HG03097 (cell line): ENCODE results near the gene PIGK.
"Not testable (repeated sequence)": the region's sequence is repeated elsewhere in the genome, so short reads cannot be mapped to it uniquely, and the experiment has no call there.

Experiments used
- ATAC-seq: cut with Tn5 transposase; IDR thresholded peaks from one replicate; pipeline ENCODE4 v1.9.1; 2021; ENCODE audit not compliant: unreplicated experiment, low FRiP score

PIGK gene

DNA sequence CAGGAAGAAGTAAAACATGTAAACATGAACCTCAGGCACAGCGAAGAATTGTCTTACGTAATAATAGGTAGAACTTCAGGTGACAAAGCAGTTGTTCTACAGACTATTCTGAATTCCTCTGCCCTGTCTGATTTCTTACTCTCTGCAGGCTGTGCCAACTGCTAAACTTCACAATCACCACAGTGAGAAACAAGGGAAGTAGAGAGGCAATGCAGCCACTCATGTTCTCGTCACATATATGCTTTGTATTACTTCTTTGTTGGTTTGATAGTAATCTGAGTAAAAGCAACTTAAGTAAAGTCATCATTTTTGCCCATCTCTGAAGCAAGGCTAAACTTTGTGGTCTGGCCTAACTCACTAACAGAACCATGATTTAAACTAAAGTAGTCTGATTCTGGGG lies 21.9 kb downstream of the PIGK start:
- ATAC-seq, result no peak

DNA sequence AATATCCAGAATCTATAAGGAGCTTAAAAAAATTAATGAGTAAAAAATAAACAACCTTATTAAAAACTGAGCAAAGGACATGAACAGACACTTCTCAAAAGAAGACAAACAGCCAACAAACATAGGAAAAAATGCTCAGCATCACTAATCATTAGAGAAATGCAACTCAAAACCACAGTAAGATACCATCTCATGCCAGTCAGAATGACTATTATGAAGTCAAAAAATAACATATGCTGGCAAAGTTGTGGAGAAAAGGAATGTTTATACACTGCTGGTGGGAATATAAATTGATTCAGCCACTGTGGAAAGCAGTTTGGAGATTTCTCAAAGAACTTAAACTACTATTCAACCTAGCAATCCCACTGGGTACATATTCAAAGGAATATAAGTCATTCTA lies 25.3 kb downstream of the PIGK start:
- no peak for ATAC-seq

DNA sequence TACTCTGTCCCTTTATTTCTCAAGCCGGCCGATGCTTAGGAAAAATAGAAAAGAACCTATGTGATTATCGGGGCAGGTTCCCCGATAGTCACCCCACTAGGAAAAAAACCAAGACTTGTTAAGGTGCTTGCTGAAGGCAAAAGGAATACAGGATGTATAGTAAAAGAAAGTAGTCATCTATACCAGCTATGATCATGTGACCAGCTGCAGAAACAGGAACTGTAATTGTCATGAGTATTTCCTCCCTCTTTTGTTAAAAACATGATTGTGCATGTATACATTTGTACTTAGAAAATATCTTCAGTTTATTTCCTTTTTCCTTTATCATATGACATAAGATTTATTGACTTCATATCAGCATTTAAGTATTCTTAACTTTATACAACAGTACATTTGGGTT lies 30.5 kb downstream of the PIGK start:
- ATAC-seq, result no peak

DNA sequence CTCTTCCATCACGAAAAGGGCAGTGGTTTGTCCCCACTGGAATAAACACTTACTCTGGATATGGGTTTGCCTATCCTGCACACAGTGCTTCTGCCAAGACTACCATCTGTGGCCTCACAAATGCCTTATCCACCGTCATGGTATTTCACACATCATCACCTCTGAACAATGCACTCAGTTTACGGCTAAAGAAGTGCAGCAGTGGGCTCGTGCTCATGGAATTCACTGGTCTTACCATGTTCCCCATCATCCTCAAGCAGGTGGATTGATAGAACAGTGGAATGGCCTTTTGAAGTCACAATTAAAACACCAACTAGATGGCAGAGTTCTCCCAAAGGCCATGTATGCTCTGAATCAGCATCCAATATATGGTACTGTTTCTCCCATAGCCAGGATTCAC lies 32.3 kb downstream of the PIGK start:
- not testable (repeated sequence) for ATAC-seq

DNA sequence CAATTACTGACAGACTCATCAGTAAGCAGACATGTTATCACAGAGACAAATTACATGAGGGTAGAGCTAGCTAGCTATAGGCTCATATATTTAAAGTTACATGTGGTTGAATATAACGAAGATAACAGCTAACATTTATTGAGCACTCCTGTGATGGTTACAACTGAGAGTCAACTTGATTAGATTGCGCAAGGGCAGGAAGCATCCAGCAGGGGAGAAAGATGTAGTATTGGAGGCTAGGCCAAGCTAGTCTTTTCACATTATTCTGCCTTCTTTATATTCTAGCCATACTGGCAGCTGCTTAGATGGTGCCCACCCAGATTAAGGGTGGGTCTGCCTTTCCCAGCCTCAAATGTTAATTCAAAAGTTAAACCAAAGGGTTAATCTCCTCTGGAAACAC lies 37.1 kb downstream of the PIGK start:
- no peak for ATAC-seq

DNA sequence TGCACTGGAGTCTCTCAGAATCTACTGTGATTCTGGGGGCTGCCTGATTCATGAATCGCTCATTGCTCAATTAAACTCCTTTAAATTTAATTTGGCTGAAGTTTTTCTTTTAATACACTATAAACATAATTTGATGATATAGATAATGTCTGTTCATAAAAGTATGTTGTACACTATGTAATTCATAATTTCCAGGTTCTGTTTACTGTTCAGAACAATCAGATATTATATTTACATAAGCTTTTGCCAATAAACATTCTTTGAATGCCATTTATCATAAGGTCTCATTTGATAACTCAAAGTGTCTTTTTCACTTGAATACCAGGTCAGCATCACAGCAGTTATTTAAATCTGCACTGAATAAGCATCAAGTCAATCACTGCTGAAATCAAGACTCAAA lies 39.6 kb downstream of the PIGK start:
- no peak for ATAC-seq

DNA sequence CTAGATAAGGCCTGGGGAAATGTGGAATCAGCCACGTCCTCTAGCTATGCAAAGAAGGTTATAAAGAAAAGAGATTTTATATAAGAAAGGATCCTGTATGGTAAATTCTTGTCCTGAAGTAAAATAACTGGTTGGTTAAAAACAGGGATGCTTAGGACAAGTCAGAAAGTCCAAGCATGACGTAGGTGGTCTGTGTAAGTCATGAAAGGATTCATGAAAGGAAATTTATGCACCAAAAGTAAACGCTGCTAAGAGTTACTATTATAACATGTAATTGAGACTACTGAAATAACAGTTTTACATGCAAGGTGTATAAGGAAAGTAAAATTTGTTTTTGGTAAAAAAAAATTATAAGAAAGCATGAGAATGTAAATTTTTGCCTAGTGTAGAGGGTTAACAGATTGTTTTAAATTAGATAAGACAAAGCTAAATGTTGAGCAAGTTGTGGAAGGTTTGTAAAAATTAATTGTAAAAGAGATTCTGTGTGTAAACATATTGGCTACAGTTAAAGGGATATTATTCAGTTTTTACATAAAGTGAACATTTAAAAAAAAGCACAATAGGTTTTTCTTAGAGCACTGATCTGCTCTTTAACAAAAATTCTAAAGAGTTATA lies 43.9 kb downstream of the PIGK start:
- no peak for ATAC-seq

DNA sequence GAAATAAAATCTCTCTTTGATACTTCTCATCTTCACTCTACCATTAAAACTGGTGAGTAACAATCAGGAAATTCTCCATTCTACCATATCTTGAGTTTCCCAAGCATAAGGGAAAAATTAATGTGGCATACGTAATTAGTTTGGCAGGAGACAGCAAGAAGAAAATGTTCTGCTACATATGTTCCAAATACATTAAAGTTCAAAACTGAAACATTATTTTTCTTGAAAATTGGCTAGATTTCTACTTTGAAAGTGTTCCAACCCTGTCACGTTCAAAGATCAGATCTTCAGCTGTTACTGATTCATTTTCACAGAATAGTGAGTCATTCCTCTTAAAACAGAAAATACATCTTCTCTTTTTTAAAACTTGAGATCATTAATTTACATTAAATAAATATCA lies 48.5 kb downstream of the PIGK start:
- ATAC-seq, result no peak

DNA sequence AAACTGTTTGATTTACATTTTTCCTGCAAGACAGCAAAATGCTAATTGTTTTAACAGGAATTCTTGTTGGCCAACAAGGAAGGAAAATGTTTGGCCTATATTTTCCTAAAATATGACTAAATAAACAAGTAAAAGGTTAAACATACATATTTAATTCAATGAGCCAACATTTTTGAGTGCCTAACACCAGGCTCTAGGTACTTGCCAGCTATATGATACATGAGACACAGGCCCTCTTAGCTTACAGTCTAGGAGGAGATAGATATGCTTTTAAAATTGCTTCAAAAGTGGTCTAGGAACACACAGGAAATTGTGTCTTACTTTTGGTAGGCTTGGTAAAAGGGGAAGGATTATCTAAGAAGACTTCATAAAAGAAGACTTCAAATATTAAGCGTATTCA lies 50.9 kb downstream of the PIGK start:
- no peak for ATAC-seq

DNA sequence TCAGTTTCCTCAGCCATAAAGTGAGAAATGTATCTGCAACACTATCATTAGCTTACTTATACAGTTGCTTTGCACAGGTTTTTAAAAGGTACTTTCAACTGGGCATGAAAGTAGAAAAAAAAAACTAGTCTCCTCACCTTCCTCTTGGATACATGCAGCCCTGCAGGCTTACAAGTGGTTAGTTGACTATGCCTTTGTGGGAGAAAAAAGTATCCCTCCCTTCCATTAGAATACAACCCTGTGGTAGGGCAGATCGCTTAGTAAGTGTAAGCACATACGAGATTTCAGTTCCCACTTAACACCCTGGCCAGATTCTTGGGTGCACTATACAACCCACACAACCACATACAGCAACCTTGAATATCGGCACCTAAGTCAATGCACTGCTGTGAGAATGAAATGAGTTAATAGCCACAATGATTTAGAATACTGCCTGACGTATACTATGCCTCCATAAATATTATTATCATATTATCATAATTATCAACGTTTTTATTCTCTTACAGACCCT lies 54.7 kb downstream of the PIGK start:
- ATAC-seq, result no peak

DNA sequence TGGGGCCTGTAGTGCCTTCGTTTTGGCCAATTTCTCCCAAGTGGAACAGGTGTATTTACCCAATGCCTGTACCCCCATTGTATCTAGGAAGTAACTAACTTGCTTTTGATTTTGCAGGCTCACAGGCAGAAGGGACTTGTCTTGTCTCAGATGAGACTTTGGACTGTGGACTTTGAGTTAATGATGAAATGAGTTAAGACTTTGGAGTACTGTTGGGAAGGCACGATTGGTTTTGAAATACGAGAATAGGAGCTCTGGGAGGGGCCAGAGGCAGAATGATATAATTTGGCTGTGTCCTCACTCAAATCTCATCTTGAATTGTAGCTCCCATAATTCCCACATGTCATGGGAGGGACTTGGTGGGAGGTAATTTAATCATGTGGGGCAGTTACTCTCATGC lies 59.5 kb downstream of the PIGK start:
- not testable (repeated sequence) for ATAC-seq

DNA sequence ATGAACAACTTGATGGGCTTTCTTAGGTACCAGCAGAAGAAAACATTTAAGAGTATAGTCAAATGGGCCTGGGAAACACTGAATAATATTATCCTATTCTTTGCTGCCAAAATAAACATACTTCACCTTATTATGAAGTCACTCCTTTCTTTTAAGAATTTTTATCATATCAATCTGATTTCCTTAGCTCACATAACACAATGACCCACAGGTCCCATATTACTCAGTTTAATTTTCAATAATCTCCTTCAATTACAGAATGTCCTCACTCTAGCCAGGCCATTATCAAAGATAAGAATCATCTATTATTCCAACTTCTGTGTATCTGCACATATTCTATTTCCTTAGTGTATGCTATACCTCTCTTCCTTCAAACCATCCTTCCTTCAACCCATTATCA lies 63.0 kb downstream of the PIGK start:
- no peak for ATAC-seq

DNA sequence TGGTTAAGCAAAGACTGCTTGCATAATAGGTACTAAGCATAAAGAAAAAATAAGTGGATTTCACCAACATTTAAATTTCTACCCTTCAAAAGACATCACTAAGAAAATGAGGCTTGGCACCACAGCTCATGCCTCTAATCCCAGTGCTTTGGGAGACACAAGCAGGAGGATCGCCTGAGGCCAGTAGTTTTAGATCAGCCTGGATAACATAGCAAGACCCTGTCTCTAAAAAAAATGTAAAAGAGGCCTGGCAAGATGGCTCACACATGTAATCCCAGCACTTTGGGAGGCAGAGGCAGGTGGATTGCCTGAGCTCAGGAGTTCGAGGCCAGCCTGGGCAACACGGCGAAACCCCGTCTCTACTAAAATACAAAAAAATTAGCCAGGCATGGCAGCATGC lies 73.0 kb downstream of the PIGK start:
- no peak for ATAC-seq

DNA sequence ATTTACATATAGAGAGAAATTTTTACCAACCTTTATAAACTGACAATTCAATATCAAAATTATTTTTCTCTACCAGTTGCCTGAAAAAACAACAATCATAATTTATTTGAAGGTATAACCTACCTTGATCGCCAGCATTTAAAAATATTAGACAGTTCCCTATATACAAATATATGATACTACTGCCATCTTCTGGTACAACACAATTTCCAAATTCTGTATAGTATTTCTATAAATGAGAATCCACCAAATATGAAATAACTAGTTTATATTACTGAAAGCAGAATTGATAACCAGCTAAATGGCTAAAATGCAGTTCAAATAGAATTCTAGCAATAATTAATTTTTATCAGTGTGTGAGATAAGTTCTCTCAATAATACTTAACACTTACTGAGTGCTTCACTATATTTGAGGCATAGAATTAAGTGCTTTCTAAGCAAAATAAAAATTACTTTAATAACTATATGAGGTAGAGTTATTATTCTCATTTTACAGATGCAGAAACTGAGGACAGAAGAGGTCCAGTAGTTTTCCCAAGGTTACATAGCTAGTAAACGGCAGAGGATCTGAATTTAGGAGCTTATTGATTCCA lies 75.6 kb downstream of the PIGK start:
- ATAC-seq, result no peak

DNA sequence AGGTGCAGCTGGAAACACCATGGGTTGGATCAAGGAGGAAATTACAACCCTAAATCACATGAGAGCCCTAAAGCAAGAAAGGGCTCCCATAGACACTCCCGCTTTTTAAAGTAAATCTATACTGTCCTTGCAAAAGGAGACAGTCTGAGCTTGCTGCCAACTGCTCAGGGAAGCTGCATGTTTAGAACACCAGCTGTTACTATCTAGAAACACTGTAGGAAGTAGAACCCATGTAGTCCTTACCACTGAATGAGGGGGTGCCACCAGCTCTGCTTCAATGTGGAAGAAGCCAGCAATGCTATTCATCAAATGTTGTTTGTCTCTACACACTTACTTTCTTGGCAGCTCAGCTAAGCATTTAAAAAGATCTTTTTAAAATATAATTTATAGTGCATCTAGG lies 79.8 kb downstream of the PIGK start:
- no peak for ATAC-seq

DNA sequence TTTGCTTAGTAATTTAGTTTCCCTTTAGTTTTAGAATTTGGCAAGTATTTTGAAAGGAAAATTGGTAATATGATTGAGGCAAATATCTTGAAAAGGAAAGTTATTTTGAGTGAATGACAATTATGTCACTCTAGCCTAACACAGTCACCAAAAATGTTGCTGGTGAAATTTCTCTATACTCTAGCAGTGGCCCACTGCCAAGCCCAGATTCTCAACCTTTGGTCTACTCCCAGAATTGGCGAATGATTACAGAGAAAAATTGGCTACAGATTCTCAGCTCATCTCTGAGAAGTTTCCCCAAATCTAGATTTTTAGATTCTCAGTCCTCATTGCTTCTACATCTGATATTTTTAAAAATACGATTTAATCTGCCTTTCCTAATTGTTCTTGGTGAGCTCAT lies 84.9 kb downstream of the PIGK start:
- ATAC-seq, result no peak

DNA sequence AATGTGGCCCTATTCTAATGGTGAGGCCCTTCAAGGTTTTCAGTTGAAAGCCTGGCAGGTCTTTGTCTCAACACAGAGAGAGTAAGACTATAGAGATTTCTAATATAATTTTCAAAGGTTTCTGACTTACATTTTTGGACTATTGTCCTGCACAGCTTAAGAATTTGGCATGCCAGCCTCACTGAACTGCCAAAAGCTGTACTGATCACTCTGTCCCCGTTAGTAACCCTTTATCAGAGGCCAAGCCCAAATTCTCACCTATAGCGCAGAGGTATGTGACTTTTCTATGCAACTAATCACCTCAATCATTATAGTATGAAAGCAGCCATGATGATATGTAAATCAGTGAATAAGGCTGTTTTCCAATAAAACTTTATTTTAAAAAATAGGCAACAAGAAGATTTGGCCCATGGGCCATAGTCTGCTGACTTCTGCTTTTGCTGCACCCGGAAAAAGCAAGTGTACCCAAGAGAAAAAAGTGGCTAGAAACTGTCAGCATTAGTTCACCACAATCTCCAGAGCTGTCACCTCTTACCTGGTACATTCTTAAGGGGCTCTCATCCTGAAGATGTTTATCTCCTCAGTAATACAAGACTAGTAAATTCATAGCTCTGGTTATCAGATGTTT lies 85.4 kb downstream of the PIGK start:
- no peak for ATAC-seq

DNA sequence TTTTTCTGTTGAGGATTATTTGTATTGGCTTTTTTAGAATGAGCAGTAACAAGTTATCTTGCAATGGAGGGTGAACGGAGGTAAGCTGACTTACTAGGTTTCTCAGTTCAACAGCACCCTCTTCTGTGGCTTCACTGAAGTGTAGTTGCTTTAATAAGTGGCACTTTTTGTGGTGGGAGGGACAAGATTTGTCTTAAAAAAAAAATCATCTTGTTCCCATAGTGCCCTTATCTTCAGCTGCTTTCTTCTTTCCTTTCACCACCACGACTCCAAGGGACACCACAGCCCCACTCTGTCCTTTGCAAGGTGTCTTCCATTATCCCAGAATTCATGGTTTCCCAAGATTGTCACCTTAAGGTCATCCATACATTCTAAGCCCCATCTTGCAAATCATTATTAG lies 92.9 kb downstream of the PIGK start:
- no peak for ATAC-seq

DNA sequence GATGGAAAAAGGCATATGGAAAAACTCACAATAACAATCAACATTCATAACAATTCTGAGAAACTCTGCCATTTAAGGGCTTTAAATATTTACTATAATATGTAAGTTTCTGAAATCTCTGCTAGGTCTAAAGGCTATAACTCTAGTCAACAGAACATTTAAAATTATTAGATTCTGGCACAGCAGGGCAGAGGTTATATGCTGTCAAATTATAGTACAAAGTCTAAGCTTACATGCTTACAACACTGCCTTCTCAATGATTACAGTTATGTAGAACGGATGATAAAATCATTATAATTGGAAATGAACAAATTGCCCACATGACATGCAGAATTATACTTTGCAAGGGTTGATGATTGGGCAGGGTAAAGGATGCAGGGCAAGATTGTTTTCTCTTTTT lies 97.7 kb downstream of the PIGK start:
- no peak for ATAC-seq

DNA sequence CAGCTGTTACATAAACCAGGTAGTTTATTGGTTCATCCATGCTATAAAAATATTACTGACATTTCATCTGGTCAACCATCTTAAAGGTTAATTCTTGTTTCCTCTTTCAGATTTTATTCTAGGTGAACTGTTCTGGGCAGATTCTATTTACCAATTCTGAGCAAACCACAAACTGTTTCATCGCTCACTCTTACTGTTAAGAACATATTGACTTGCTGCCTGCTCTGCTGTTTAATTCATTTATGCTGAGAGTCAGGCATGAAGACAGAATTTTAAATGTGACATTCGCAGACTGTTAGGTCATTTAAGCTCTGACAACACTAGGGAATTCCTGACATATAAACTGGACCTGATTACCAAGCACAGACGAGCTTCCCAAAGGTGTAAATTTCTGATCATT lies 98.3 kb downstream of the PIGK start:
- no peak for ATAC-seq

DNA sequence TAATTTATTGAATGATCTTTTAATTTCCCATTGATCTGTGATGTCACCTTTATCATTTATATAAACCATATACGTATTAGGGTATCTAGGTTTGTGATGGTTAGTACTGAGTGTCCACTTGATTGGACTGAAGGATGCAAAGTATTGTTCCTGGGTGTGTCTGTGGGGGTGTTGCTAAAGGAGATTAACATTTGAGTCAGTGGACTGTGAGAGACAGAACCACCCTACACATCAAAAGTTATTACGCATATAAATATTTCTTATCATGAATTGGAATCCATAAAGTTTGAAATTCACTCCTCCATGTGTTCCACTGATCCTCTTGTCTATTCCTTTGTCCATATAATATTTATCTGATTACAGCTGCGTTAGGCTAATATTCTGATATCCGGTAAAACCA lies 100.5 kb downstream of the PIGK start:
- ATAC-seq, result no peak

DNA sequence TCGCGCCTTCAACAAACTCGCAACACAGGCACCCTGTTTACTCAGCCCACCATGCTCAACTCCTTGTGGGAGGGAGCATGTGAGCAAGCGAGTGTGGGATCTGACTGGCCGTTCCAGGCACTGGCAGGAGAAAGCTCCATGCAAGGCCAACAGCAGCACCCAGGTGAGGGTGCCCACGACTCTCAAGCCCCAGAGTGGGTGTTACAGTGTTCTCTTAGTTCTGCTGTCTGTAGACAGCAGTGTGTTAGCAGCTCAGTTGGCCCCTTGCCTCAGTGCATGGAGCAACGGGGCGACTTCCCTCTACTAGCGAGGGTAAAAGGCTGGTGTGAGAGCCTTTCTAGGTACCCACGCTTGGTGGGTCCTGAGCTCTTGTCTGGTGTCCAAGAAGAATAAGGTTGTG lies 114.6 kb downstream of the PIGK start:
- ATAC-seq, result no peak
